ENCODE data around the gene CHMP6.

The CHMP6 gene

GRCh38 chr17:80992077-80992947, 671 bp downstream of the CHMP6 start:
- no peak for DNase-seq (ENCODE audit: low read depth, low spot score)

- DNase-seq (ENCODE audit: low read depth, low spot score) = no peak
These were observed 1.4 kb downstream of the CHMP6 start for GRCh38 chr17:80992948-80993624.

GRCh38 chr17:80995131-80995530, 3.5 kb downstream of the CHMP6 start:
- no peak for DNase-seq (ENCODE audit: low read depth, low spot score)

GRCh38 chr17:80996422-80997305, 5.0 kb downstream of the CHMP6 start:
- DNase-seq (ENCODE audit: low read depth, low spot score) = no peak

- DNase-seq (ENCODE audit: low read depth, low spot score) = no peak
These were observed 5.9 kb downstream of the CHMP6 start for GRCh38 chr17:80997424-80998117.

- no peak for DNase-seq (ENCODE audit: low read depth, low spot score)
These were observed 6.6 kb downstream of the CHMP6 start for GRCh38 chr17:80998118-80998747.

- DNase-seq (ENCODE audit: low read depth, low spot score) = no peak
These were observed 7.3 kb downstream of the CHMP6 start for GRCh38 chr17:80998748-80999535.

- no peak for DNase-seq (ENCODE audit: low read depth, low spot score)
These were observed 8.1 kb downstream of the CHMP6 start for GRCh38 chr17:80999536-81000333.

GRCh38 chr17:81000334-81000630, 8.6 kb downstream of the CHMP6 start:
- no peak for DNase-seq (ENCODE audit: low read depth, low spot score)

GRCh38 chr17:81000631-81001357, 9.2 kb downstream of the CHMP6 start:
- DNase-seq (ENCODE audit: low read depth, low spot score) = no peak

- no peak for DNase-seq (ENCODE audit: low read depth, low spot score)
These were observed 10.4 kb downstream of the CHMP6 start for GRCh38 chr17:81002013-81002384.

GRCh38 chr17:81002409-81003361, 11.0 kb downstream of the CHMP6 start:
- no peak for DNase-seq (ENCODE audit: low read depth, low spot score)

GRCh38 chr17:81003711-81004475, 12.3 kb downstream of the CHMP6 start:
- no peak for DNase-seq (ENCODE audit: low read depth, low spot score)

GRCh38 chr17:81006891-81007290, 15.2 kb downstream of the CHMP6 start:
- DNase-seq (ENCODE audit: low read depth, low spot score) = no peak

- DNase-seq (ENCODE audit: low read depth, low spot score) = no peak
These were observed 16.5 kb downstream of the CHMP6 start for GRCh38 chr17:81008140-81008539.

- no peak for DNase-seq (ENCODE audit: low read depth, low spot score)
These were observed 17.5 kb downstream of the CHMP6 start for GRCh38 chr17:81009136-81009535.

- DNase-seq (ENCODE audit: low read depth, low spot score) = no peak
These were observed 19.3 kb downstream of the CHMP6 start for GRCh38 chr17:81010935-81011334.

Data from smooth muscle cell of the brain vasculature (primary cell).